ENCODE data around the gene PSAPL1. TPM values are rescaled to one million over a fixed set of nuclear protein-coding genes. Genes with fewer than 3 reads are reported as not detected.

Gene PSAPL1
- total and polyA plus RNA-seq, 9 of the 15 experiments (the other 6 are each of a cell fraction or from before 2014, with no cell fraction given) = not detected

DNA sequence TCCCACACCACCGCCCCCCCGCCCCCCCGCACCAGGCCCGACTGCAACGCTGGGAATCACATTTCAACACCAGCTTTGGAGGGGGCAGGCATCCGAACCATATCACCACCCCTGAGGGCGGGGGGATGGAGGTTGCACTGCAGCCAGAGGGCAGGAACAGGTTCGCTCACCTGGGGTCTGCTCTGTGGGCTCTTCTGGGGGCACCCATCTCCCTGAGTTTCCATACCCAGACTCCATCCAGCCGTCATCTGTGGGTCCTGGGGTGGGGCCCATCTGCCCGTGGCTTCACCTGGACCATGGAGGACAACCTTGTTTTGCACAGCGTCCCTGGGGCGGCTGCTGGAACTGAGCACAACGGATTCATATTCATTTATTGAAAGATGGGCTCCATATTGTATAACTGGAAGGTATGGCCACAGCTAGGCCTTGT is 6.9 kb downstream of the PSAPL1 start (continued):
- TF ChIP-seq, protein P1, sequence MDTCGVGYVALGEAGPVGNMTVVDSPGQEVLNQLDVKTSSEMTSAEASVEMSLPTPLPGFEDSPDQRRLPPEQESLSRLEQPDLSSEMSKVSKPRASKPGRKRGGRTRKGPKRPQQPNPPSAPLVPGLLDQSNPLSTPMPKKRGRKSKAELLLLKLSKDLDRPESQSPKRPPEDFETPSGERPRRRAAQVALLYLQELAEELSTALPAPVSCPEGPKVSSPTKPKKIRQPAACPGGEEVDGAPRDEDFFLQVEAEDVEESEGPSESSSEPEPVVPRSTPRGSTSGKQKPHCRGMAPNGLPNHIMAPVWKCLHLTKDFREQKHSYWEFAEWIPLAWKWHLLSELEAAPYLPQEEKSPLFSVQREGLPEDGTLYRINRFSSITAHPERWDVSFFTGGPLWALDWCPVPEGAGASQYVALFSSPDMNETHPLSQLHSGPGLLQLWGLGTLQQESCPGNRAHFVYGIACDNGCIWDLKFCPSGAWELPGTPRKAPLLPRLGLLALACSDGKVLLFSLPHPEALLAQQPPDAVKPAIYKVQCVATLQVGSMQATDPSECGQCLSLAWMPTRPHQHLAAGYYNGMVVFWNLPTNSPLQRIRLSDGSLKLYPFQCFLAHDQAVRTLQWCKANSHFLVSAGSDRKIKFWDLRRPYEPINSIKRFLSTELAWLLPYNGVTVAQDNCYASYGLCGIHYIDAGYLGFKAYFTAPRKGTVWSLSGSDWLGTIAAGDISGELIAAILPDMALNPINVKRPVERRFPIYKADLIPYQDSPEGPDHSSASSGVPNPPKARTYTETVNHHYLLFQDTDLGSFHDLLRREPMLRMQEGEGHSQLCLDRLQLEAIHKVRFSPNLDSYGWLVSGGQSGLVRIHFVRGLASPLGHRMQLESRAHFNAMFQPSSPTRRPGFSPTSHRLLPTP (IDR thresholded peaks at IDR 0.05; ENCODE audit: borderline replicate concordance, extremely low read depth, insufficient read length) = no peak
- TF ChIP-seq, protein P2, sequence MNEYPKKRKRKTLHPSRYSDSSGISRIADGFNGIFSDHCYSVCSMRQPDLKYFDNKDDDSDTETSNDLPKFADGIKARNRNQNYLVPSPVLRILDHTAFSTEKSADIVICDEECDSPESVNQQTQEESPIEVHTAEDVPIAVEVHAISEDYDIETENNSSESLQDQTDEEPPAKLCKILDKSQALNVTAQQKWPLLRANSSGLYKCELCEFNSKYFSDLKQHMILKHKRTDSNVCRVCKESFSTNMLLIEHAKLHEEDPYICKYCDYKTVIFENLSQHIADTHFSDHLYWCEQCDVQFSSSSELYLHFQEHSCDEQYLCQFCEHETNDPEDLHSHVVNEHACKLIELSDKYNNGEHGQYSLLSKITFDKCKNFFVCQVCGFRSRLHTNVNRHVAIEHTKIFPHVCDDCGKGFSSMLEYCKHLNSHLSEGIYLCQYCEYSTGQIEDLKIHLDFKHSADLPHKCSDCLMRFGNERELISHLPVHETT (CRISPR knock-in tag; conservative IDR thresholded peaks at IDR 0.05 in 1 of 2, IDR thresholded peaks at IDR 0.05 in 1 of 2) = no peak
- TF ChIP-seq AFF1 (IDR thresholded peaks at IDR 0.05; ENCODE audit: low read depth in 1 of 2, partially characterized antibody in 2 of 2) = no peak
